Stomach (tissue), 4 donors: ENCODE measurements around the gene RPS6KC1.

Experiments used
- EP300 ChIP-seq: sonication (generic); formaldehyde crosslinking; IDR thresholded peaks from one replicate; pipeline ENCODE4 v1.6.1; 2017; ENCODE audit warnings: antibody characterized with exemption
- POLR2A ChIP-seq, 4 donors: fragments of 450-650 bp; IDR thresholded peaks; one replicate each; pipeline ENCODE4 v1.6.1; 2016; ENCODE audit warnings: antibody characterized with exemption in 4 of 4, control low read depth in 2 of 4, mild to moderate bottlenecking in 1 of 4, moderate library complexity in 1 of 4
- POLR2AphosphoS5 ChIP-seq, 3 donors: sonication (generic); formaldehyde crosslinking; IDR thresholded peaks; one replicate each; pipeline ENCODE4 v1.6.1; 2016; ENCODE audit warnings: antibody characterized with exemption in 3 of 3
- TF ChIP-seq, protein P1 (sequence below), 7 experiments: fragments of 450-650 bp in 4 of 7; fragments of 200-600 bp in 3 of 7; sonication (generic) in 3 of 7; IDR thresholded peaks; one replicate each; pipeline ENCODE4 v1.5.1; 2016 to 2019; ENCODE audit warnings: antibody characterized with exemption in 7 of 7, control low read depth in 2 of 7, mild to moderate bottlenecking in 1 of 7

- TF ChIP-seq POLR2A (IDR thresholded peaks at IDR 0.05) (no peak), EP300 (no peak), POLR2AphosphoS5 (IDR thresholded peaks at IDR 0.05) (no peak)
- TF ChIP-seq, protein P1, sequence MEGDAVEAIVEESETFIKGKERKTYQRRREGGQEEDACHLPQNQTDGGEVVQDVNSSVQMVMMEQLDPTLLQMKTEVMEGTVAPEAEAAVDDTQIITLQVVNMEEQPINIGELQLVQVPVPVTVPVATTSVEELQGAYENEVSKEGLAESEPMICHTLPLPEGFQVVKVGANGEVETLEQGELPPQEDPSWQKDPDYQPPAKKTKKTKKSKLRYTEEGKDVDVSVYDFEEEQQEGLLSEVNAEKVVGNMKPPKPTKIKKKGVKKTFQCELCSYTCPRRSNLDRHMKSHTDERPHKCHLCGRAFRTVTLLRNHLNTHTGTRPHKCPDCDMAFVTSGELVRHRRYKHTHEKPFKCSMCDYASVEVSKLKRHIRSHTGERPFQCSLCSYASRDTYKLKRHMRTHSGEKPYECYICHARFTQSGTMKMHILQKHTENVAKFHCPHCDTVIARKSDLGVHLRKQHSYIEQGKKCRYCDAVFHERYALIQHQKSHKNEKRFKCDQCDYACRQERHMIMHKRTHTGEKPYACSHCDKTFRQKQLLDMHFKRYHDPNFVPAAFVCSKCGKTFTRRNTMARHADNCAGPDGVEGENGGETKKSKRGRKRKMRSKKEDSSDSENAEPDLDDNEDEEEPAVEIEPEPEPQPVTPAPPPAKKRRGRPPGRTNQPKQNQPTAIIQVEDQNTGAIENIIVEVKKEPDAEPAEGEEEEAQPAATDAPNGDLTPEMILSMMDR (IDR thresholded peaks at IDR 0.05) = no peak
Measured at GRCh38 chr1:213291526-213291925, 240.5 kb downstream of the RPS6KC1 start.
